ENCODE results near the gene OSBPL3.

DNA sequence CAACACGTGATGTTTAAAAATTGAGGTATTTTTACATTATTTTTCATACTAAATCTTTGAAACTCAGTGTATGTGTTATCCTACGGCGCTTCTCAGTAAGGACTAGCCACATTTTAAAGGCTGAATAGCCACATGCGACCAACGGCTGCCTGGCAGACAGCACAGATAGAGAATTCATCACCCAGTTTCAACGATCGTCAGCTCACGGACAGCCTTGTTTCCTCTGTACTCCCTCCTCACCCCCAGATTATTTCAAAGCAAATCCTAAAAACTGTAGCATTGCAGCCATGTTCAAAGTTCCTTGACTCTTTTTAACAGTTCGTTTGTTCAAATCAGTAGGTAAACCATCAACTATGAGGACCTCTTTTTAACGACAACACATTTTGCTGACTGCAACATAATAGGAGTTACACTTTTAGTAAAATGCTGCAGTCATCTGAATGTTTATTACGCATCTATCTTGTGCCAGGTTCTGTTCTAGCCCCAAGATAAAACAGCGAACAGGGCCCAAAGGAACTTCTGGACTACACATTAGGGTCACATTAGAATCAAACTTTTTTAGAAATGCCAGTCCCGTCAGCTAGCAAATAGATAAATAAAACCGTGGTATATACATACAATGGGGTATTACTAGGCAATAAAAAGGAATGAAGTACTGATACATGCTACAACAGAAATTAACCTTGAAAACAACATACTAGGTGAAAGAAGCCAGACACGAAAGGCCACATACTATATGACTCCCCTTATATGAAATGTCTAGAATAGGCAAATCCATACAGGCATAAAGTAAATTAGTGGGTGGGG, 5.7 kb downstream of the OSBPL3 start:
- TF ChIP-seq USF1 (IDR thresholded peaks at IDR 0.05; ENCODE audit: borderline replicate concordance, low read depth): no peak
- TF ChIP-seq EP300 (IDR thresholded peaks at IDR 0.05; ENCODE audit: borderline replicate concordance in 1 of 2, low read depth in 1 of 2, low read length in 1 of 2): no peak

Measured in SK-N-SH (cell line).